GM23248 (cell line): Measurements from ENCODE around the gene ROMO1.

Experiments used
- EZH2 ChIP-seq: fragments of 200-600 bp; sonication (generic); IDR thresholded peaks from 2 replicates; pipeline ENCODE4 v1.6.1; 2018; ENCODE audit warnings: antibody characterized with exemption, mild to moderate bottlenecking; ENCODE audit not compliant: insufficient read depth, poor library complexity, severe bottlenecking
- EZH2phosphoT487 ChIP-seq: fragments of 200-600 bp; sonication (generic); IDR thresholded peaks from 2 replicates; pipeline ENCODE4 v1.6.1; 2018; ENCODE audit warnings: antibody characterized with exemption, moderate library complexity, mild to moderate bottlenecking, low read depth; ENCODE audit not compliant: insufficient read depth

DNA sequence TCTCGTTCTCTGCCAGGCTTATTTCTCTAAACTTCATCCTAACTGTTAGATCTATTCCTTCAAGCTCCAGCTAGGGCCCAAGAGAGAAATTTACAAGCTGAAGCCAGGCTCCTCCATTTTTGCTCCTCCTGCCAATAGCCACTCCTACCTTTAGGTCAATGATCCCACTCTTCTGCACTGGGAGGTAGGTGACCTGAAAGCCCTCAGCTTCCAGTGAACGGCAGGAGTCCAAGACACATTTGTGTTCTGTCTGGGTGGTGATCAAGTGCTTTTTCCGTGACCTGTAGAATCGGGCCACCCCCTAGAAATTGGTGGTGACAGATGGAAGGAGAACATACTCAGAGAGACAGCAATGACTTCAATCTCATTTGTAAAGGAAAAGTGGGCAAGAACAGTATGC lies 8.9 kb upstream of the ROMO1 start:
- TF ChIP-seq EZH2phosphoT487 = no peak
- no peak for TF ChIP-seq EZH2
